NCI-H2107 (cell line): ENCODE results near the gene ADRA2B.

Experiments used
- DNase-seq: peaks from one replicate; lab custom pipeline; 2025; lab: John Stamatoyannopoulos, UW

Gene ADRA2B

GRCh38 chr2:96117701-96118588, 1.6 kb upstream of the ADRA2B start:
- no peak for DNase-seq

DNA sequence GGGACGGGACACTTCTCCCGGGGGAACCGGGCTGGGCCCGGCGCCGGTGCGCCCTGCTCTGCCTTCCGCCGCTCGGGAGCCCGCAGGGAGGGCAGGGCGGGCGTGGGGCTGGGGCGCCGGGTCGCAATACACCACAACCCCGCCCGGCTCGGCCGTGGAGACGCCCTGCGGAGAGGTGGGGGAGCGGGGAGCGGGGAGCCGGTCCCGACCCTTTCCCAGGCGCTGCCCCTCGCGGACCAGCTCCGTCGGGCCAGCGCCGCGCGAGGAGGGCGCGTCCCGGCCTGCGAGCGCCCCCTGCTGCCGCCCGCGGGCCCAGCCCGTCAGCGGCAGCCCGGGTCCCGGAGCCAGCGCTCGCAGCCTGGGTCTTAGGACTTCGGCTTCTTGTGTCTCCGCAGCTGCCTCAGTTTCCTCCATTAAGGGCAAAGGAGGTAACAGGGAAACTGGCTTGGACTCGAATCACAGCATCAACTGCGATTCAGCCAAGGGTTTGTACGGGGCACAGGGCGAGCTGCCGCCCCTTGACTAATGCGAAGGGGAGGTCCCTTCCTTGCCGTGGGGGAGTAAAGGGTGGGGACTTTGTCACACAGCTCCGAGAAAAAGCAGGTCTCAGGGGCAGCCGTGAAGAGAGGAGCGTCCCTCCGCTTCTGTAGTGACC, 635 bp upstream of the ADRA2B start:
- peak; percentile 22 for DNase-seq

GRCh38 chr2:96115631-96116423, 544 bp downstream of the ADRA2B start:
- no peak for DNase-seq

GRCh38 chr2:96114903-96115581, 1.3 kb downstream of the ADRA2B start:
- DNase-seq: no peak

GRCh38 chr2:96114546-96114902, 1.8 kb downstream of the ADRA2B start:
- no peak for DNase-seq

DNA sequence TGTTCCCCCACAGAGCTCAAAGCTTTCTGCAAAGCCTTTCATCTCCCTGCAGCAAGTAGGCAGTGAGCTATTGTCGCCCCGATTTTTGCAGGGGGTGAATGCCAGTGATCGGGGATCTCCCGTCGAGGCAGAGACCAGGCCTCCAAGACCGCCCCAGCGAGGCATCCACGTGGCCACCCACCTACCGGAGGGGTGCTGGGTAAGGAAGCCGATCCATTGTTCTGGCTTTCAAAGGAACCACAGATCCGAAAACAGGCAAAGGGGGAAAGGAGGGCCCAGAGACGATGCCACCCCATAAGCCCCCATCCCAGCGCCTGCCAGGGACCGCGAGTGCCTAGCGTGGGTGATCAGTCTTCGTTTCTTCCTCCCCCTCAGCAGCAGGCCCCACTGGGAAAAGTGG, 2.4 kb downstream of the ADRA2B start:
- no peak for DNase-seq

GRCh38 chr2:96113367-96113677, 3.0 kb downstream of the ADRA2B start:
- no peak for DNase-seq

DNA sequence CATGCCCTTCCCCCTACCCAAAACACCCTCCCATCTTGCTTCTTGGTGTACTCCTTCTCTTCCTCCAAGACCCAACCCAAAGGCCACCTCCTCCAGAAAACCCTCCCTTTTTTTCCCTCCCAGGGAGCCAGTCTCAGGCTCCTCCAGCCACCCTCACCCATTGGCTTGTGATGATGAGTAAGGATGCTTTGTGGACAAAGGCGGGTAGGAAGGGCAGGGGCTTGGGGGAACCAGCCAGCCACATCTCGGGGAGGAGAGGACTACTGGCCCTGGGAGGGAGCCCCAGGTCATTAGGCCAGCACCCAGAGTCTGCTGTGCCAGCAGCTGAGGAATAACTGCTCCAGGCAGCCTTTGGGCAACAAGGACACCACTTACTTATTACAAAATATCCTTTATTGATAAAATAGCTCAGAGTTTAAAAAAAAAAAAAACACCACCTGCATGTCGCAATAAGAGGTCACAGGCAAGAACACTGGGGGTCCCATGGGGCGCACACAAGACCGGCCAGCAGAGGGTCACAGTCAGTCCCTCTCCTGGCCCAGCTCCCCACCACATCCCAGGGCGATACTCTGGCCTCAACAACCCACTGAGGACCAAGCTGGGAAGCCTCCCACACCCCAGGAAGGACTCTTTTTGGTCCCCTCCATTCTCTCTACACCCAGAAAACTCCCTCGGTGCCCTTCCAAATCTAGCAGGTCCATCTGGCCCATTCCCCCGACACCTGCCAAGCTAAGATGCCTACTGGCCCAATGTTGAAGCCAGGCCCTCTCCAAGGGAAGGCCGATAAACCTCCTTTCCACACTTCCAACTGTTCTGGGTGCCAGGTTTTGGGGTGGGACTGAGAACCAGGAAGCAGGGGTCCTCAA, 3.6 kb downstream of the ADRA2B start:
- no peak for DNase-seq

DNA sequence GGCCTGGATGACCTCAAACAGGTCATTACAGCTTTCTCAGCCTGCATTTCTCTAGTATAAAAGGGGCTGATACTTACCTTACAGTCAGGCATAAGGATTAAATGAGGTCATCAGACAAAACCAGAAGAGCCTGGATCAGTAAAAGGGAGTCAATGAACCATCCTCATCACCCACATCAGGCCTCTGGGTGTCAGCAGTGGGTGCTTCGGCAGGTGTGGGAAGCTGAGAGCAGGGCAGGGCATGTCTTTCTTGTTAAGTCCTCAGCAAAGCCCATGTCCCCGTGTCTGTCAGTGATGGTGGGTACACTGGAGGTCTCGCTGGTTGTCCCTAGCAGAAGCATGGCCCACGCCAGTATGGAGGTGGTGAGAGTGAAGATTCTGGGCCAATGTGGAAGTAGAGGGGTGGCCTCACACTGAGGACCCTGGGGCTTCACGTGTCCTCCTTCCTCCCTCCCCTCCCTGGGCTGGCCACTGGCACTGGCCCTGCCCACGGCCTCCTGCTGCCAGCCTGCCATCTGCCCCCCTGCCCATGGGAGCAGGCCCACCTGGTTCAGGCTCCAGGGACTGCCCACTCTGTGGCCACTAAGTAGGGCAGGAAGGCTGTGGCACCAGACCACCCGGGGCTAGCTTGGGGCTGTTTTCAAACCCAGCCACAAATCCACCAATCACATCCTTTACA, 4.4 kb downstream of the ADRA2B start:
- no peak for DNase-seq

DNA sequence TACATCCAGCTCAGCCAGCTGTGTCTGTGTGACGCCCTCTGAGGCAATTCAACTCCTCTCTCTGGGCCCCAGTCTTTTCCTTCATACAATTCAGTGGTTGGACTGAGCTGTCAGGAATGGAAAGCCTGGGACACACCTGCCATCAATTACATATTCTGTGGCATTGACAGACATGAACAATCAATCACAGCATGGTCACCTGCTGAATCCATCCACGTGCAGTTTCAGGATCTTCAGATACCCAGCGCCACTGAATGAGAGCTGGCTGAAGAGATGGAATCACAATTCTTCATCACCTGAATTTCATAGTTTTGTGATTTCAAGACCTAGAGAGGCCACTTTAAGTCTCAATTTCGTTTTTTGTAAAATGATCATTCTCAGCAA, 5.1 kb downstream of the ADRA2B start:
- no peak for DNase-seq

DNA sequence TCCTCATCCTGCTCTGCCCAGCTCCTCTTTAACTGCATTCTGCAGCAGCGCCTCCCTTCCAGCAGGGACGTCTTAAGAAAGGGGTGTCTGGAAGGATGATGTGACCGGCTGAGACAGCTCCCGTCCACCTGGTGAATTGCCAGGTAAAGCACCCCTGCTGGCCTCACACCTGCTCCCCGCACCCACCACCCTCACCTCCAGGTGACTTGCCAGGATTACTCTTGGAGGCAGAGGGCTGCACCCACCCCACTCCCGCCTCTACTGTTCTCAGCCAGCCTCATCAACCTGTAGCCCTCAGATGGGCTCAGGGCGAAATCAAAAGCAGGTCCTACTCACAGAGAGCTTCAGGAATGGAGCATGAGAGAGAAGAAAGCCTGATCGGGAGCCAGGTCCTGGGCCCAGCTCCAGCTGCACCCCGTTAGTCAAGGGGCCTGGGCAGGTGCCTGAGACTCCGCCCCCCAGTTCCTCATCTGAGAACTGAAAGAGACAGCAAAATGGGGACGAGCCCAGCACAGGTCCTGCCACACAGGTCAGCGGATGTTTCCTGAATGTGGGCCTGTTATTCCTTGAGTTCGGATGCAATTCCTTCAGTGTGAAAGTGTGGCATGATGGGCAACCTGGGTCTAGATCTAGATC, 5.6 kb downstream of the ADRA2B start:
- no peak for DNase-seq

DNA sequence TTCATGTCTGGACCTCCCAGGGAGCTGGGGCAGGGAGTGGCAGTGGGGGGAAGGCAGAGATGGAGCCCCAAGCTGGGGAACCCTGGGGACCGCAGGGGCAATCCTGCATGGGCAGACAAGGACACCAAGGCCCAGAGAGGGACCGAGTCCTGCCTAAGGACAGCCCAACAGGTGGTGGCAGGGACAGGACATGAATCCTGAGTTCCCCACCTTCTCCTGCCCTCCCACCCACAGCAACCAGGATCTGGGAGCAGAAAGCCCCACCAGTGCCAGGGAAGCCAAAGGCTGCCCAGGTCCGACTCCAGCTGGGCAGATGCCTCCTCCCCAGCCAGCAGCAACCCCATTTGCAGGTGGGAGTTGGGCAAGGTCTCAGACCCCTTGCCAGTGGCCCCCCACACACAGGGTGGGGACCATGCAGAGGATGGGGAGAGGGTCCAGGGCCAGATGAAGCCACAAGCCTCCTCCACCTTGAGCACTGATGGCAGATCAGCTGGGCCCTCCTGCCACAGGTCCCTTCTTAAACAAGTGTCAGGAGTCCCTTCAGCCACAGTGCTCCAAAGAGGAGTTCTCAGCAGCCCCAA, 6.3 kb downstream of the ADRA2B start:
- DNase-seq: no peak

DNA sequence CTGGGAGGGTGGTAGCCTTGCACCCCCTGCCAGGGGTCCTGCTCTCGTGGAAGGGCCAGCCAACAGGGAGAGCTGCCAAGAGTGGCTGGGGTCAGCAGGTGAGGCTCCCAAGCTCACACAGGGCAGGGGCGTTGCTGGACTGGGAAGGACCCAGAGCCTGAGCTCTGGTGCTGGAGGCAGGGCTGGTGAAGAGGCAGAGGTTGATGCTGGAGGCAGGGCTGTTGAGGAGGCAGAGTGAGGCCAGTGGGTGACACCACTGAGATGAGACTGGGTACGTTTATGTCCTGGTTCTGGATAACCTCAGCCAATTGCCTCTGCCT, 7.0 kb downstream of the ADRA2B start:
- no peak for DNase-seq

DNA sequence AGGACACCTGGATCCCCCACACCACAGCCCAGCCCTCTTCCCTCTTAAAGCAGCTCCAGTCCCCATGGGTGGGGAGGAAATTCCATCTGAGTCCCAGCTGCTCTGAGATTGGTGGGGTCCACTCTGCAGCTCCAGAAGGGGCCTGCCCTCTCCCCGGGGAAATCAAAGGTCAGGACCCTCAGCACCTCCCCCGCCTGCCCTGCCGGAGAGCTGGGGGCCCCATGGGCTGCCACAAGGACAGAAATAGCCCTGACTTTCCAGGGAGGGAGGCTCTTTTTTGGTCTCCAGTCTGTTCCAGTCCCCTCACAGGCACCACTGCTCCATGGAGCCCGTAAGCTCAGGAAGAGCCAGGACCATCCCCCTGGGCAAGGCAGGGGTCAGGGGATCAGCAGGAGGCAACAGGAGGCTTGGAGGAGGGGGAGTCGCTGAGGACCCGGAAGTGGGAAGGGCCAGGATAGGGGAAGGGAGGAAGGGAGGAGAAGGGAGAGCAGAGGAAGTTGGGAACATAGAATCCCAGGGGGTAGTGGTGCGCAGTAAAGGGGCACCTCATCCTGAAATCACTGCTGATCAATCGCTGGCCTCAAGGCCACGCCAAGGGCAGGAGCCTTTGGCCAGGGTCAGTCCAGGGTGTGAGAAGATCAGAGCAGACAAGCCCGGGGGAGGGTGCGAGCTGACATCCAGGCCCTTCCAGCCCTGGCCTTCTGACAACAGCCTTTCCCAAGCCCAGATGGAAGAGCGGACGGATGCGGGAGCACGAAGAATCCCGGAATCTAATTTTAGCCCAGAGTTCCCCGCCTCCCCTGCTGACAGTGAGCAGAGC, 7.6 kb downstream of the ADRA2B start:
- no peak for DNase-seq

GRCh38 chr2:96108151-96108540, 8.2 kb downstream of the ADRA2B start:
- DNase-seq: no peak

- DNase-seq: no peak
These were observed 8.7 kb downstream of the ADRA2B start for GRCh38 chr2:96107708-96108065.

GRCh38 chr2:96106991-96107707, 9.2 kb downstream of the ADRA2B start:
- DNase-seq: no peak

DNA sequence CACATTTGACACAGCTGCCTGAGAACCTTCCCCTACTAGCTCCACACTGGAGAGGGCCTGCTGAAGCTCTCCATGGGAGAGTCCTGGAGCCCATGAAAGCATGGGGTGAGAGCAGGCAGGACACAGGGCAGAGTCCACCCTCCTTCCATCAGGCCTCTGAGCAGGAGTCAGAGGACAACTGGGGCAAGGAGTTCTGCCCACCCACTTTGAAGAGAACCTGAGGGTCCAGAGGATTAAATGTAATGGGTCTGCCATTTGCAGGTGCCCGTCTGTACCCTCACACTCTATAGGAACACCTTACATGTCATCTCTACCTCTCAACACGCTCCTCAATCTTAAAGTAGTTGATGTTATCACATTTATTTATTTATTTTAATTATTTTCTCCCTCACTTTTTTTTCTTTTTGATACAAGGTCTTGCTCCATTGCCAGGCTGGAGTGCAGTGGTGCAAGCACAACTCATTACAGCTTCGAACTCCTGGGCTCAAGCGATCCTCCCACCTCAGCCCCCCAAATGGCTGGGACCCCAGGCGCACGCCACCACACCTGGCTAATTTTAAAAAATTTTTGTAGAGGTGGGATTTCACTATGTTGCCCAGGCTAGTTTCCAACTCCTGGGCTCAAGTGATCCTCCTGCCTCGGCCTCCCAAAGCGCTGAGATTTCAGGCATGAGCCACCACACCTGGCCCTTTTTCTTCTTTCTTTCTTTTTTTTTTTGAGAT, 10.2 kb downstream of the ADRA2B start:
- DNase-seq: no peak
